Endometrium (tissue), 2 donors: Measurements from ENCODE around the gene TBXA2R.
"Not testable (repeated sequence)": the region's sequence is repeated elsewhere in the genome, so short reads cannot be mapped to it uniquely, and the experiment has no call there.

Experiments used
- FAIRE-seq: peaks from 2 replicates; lab custom pipeline; 2012; peaks lifted over from hg19 to GRCh38; lab: Jason Lieb, UNC
- donor health status: control.
- donor health status: control.

Gene TBXA2R

DNA sequence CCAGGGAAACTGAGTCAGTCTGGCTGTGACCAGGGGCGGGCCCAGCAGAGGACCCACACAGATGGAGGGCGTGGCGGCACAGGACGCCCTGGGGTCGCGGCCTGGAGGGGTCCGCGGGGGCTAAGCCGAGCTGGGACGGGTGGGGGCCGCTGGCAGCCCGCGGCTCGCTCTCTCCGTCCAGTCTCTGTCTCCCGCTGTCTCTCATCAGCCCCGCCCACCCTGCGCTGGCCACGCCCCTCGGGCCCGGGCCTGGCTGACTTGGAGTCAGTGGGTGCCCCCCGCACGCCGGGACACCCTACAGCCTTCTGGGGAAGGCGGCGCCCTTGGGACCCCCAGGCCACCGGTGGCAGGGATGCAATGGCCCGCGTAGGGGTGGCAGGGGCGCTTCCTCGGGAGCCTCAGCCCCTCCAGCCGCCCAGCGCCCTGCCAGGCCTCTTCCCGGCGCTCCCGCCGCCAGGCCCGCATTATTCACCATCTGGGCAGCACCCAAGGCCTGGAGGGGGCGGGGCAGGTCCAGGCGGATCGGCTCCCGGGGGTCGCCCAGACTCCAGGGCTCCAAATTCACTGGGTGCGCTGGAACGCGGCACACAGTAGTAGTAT is at the start of gene TBXA2R:
TBXA2R (minus strand) TSS at position 186 of the 600 bp plus-strand sequence. CDS start 6,241 bp downstream, outside the sequence.
- FAIRE-seq, result no peak

DNA sequence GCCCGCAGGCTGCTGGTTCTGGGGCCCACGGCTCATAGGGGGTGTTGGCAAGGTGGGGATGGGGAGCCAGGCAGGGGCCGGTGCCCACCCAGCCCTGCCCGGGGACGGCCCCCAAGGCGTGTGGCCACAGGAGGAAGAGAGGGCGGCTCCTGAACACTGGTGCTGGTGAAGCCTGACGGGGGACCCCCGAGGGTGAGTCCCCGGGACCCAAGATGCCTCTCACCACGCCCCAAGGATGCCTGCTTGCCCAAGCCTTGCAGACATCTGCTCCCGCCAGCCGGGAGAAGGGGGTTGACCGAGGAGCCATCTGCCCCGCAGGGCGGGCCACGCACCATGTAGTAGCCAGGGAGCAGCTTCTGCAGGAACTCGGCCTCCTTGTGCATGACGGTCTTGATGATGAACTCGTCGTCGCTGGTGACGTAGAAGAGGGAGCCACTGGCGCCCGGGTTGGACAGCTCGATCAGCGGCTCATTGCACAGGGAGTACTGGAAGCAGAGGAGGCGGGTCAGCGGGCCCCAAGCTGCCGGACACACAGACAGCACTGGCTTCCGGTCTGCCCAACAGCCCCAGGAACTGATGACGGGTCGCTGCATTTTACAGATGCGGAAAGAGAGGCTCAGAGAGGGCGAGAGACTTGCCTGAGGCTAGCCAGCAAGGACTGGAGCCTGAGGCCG is 49.5 kb upstream of the TBXA2R start:
- no peak for FAIRE-seq

DNA sequence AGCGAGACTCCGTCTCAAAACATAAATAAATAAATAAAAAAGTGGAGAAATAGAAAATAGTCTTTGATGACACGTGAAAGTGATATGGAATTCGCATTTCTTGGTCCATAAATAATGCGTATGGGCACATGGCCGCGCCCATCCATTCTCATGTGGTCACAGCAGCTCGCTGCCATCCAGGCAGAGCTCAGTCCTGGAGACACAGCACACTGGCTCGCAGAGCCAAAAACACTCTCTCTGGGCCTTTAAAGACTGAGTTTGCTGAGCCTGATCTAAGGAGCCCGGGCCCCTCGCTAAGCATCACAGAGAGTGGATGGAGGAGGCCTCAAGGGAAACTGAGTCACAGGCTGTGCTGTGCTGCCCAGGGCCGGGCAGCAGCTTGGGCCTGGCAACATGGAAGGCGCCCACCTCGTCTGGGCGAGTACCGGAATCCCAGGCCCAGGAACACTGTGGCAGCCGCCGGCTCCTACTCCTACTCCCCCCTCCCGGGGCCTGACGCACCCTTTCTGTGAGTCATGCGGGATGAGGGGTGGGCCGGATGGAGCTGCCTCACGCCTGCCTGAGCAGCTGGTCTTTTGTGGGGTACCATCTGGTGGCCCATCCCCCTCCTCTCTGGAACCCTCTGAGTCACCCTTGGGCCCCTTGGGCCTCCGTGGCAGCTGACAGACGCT is 48.9 kb upstream of the TBXA2R start:
- FAIRE-seq, result no peak

DNA sequence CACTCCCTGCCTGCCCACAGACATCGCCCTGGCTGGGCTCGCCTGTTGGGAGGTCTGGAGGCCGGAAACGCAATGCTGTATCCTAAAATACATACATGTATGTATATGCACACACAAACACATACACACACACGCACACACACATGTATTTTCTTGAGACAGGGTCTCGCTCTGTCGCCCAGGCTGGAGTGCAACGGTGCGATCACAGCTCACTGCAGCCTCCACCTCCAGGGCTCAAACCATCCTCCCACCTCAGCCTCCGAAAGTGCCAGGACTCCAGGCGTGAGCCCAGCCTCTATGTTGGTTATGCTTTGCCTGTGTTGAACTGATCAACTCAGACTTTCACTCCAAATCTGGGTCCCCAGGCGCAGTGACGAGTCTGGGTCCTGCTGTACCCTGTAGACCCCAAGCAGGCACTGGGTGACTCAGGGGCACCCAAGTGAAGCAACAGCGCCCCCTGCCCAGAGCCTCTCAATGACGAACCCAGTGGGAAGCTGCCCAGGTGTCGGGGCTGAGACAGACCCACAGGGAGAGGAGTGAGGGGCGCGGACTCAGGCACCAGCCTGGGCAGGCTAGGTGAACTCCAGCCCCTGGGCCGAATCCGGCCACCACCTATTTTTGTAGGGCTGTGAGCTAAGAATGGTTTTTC is 47.3 kb upstream of the TBXA2R start:
- FAIRE-seq, result no peak

DNA sequence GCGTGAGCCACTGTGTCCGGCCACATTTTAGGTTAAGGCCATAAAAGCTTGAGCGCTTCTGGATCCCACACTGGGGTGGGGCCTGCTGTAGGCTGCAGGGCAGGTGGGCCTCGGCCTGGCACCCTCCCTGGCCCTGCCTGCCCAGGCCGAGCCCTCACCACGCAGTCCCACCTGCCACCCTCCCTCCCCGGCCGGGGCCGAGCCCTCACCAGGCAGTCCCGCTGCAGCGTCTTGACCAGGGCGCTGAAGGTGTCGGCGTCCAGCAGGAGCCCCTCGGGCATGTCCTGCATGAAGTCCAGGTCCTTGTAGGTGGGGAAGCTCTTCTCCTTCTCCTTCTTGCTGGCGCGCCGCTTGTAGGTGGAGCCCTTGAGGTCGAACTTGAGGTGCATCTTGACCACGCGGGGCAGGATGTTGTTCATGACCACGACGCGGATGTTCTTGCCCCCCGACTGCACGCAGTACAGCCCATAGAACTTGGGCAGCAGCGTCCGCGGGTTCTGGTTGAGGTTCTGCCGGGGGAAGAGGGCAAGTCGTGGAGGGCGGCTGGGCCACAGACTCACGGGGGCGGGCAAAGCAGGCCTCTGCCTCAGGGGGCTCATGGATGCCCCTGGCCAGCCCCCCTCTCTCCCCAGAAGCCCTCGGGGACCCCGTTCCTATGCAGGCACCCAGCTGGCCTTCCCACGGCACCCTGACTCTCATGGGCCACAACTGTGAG is 46.6 kb upstream of the TBXA2R start:
- FAIRE-seq, result no peak

DNA sequence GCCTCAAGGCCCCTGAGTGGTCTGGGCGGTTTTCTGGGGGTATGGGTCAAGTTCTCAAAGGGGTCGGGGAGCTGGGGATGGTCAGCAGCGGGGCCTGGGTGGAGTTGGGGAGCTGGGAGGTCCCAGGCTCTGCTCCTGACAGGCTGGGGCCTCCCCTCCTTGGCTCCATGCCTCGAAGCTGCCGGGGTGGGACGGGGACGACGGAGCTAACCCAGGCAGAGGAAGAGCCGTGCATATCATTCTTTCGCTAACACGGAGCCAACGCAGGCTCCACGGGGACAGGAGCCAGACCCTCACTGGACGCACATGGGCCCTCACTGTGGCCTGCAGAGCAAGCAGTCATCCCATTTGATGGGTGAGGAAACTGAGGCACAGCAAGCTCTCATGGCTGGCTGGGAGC is 45.7 kb upstream of the TBXA2R start:
- FAIRE-seq, result no peak

DNA sequence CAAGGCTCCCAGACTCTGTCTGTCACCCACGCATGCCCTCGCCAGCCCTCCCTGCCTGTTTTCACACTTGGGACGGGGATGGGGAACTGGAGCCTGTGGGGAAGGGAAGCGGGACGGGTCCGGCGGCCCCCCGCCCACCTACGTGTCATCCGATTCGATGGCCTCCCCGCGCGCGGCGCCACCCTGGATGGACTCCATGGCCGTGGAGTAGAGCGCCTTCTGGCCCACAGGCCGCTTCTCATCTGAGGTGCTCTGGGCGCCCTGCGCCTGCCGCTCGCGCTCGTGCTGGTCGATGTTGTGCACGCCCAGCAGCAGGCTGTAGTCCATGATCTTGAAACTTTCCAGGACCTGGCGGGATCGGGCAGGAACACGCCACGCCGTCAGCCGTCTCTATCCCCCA is 45.0 kb upstream of the TBXA2R start:
- no peak for FAIRE-seq

DNA sequence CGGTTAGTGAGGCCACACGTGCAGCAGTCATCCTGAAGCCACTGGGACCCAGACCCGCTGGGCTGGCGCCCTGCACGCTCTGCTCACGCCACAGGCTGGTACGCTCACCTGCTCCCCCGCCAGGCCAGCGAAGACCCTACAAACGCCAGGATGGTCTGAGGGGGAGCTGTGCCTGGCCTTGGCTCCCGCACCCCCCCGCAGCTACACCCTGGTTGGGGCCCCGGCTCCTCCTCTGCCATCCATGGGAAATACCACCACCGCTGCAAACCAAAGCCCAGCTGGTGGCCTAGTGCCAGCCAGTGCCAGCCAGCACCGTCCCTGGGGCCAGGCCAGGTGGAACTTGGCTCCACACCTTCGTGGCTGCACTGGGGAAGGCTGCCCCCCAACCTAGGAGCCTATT is 43.2 kb upstream of the TBXA2R start:
- FAIRE-seq, result no peak

DNA sequence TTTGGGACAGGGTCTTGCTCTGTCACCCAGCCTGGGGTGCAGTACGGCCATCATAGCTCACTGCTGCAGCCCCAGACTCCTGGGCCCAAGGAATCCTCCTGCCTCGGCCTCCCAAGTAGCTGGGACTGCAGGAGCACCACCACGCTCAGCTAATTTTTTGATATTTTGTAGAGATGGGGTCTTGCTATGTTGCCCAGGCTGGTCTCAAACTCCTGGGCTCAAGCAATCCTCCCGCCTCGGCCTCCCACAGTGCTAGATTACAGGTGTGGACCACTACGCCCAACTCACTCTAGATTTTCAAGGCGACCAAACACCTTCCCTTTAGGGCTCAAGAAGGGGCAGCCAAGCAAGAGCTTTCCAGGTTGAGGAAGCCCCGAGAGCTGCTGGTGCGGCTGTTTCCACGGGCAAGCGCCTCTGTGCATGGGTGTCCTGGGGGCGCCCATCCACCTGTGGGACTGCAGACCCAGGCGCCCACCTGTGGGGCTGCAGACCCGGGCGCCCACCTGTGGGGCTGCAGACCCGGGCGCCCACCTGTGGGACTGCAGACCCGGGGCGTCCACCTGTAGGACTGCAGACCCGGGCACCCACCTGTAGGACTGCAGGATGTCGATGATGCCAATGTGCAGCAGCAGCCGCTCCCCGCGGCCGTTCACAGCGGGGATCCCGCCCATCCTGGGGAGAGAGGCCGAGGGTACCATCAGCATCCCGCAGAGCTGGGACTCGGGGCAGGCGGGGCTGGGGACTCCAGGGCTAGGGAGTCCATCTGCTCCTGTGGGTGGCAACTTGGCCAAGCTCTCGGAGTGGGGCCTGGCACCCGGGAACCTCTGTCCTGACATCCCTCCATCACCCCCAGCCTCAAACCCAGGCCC is 41.6 kb upstream of the TBXA2R start:
- FAIRE-seq, result no peak

DNA sequence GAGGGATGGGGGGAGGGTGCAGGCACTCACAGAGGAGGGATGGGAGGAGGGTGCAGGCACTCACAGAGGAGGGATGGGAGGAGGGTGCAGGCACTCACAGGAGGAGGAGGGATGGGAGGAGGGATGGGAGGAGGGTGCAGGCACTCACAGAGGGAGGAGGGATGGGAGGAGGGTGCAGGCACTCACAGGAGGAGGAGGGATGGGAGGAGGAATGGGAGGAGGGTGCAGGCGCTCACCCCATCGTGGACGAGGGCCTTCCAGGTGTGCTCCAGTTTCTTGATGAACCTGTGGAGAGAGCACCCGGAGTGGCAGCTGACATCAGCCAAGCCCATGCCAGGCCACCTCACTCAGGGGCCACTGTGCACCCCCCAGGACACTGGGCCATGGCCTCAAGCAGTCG is 40.4 kb upstream of the TBXA2R start:
- FAIRE-seq, result not testable (repeated sequence)

DNA sequence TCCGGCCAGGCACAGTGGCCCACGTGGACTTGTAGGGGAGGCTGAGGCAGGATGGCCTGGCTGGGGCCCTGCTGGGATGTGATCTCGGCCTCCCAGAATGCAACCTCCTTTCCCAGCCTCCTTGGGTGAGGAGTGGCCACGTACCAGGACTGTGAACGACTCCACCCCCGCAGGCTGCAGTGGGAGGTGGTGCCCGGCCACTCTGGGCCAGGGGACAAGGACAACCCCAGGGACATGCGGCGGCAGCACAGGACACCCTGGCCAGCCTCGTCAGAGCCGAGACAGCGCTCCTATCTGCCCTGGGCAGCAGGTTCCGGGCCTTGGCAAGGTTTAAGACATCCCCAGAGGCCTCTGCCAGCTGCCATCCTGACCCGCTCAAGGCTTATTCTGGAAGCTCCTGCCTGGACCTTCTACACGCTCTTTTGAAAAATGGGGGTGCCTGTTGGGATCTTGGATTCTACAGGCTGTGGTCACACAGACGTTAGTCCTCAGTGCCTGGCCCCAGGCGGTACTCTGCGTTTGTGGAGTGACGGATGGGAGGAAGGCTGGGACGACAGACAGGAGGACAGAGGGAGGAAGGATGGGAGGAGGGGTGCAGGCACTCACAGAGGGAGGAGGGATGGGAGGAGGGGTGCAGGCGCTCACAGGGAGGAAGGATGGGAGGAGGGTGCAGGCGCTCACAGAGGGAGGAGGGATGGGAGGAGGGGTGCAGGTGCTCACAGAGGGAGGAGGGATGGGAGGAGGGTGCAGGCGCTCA is 39.8 kb upstream of the TBXA2R start:
- no peak for FAIRE-seq

DNA sequence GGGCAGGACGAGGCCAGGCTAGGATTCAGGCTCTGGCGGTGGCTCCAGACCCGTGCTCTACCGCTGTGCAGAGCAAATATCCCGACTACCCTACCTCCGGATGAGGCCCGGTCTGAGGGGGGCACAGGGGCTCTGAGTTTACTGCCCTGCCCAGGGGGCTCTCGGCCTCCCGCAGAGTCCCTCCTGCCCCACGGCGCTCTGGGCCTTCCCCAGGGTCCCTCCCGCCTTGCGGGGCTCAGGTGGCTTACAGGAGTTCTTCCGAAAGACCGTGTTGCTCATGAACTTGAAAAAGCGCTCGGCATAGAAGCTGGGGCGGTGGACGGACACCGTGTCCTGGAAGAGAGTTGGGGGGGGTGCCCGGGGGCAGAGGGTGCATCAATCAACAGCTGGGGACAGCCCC is 39.1 kb upstream of the TBXA2R start:
- no peak for FAIRE-seq

DNA sequence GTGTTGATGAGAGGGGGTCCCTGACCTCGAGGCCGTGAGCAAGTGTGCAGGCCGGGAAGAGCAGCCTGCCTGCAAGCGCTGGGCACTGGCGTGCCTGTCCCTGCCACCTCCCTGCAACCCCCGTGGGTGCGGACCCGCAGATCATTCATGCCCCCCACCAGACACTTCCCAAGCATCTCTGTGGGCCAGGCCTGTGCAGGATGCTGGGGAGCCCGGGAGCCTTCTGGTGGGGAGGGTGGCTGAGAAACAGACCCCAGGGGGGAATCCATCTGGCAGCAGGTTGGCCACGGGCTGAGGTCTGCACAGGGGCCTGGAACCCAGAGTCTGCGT is 38.4 kb upstream of the TBXA2R start:
- no peak for FAIRE-seq

DNA sequence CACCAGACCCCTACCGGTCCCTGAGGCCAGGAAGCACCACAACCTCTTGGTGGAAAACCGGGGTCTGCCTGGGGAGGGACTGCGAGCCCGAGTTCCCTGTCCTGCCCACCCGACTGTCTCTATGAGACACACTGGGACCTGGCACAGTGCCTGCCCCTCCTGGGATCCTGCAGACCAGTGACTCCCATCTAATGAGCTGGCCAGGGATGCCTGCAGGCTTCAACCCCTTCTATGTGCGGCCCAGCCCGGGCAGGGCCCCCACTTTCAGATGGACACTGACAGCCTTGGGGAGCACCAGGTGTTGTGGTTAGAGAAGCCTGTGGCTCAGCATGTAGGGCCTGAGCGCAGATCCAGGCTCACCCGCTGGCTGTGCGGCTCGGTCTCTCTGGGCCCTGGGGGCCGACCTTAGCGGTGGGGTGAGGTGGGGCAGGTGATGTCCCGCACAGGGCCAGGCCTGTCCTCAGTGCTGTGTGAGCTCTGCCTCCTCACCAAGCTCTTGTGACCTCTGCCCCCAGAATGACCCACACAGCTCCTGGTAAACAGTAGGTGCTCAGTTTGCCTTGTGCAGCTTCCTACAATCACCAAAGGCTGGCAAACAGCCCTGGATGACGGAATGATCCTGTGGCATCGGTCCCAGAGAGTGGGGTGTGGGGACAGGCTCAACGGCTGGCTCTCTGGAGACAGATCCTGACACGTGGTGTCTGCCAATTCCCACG is 37.8 kb upstream of the TBXA2R start:
- no peak for FAIRE-seq

DNA sequence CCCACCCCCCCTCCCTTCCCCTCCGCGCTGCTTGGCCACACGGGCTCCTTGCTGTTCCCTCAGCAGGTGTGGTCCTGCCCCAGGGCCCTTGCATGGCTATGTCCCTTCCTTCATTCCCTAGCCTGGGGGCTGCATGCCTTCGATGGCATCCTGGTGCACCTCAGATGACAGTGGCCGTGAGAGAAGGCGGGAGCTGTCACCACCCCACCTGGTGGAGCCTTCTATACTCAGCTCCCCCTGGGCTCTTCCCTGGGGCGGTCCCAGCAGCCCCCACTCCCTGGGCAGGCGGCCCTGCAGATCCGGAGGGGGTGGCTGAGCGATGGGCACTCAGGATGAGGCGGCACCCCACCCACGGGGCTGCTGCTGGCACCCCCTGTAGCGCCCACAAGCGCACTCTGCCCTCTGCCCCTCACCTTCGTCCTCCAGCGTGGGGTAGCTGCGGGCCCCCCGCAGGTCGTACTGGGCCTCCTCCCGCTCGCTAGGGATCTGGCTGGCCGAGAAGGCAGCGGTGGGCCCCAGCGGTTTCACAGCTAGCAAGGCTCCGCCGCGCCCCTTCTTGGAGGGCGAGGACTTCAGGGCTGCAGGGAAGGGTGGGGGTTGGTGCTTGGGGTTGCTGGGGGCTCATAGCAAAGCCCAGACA is 37.1 kb upstream of the TBXA2R start:
- FAIRE-seq, result no peak

DNA sequence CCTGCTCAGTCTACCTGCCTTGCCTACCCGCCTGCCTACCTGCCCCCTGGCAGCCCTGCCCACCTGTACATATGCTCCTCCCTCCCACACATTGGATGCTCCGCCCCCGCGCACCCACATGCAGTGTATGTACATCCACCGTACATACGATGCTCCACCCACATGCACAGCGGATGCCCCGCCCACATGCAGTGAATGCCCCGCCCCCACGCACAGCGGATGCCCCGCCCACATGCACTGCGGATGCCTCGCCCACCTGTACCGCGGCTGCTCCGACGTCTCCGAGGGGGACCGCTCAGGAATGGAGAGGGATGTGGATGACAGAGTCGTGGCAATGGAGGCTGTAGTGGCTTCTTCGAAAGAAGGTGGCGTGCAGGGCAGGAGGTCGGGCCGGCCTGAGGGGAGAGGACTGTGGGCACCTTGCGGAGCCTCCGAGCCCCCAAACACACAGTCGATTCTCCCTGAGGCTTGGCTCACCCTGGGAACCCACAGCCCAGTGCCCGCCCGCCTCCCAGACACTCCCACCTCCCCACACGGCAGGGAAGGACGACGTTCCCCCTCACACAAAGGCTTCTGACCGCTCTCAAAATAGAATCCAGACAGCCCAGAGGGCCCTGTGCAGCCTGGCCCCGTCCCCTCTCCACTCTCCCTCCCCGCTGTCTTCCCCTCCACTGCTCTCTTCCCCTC is 36.5 kb upstream of the TBXA2R start:
- no peak for FAIRE-seq

DNA sequence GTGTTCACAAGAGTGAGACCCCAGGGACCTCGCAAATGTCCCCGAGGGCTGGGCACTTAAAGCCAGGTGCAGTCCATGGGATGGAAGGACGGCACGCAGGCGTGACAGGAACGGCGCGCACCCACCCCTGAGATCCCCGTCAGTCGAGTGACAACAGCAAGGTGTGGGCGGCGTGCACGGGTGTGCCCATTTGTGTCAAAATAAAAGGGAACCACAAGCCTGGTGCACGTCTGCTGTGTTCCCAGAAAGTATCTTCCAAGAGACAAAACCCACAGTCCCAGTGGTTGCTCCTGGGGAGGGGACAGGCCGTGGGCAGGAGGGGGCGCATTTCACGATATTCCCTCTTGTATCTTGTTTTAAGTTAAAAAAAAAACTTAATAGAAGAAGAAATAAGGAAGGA is 35.6 kb upstream of the TBXA2R start:
- FAIRE-seq, result no peak

DNA sequence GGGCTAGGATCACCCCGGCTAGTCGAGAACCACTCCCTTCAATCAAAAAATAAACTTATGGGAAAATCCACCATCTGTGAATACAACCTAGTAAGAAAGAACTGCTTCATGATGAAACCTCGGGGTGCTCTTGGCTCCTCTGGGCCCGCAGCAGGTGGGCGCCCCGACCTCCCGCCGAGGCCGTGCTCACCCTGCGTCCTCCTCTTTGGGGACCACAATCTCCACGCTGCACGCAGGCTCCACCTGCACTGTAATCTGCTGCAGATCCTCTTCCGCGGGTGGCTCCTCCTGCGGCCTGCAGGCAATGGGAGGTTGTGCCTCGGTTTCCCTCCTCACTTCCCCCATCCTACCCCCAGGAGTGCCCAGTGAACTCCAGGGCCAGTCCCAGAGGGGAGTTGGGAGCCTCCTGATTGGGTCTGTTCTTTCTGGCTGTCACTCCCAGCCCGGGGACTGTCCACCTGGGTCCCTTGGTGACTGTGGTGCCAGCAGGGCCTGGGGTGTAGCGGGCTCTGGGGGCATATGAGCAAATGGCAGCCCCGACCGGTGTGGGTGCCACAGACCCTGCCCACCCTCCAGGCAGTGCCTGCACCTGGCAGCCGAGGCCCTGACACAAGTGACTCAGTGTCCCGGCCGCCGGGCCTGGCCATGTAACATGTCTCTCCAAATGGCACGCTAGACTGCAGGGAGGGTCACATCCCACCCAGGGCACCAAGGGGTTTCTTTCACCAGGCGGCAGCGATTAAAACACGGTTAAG is 35.0 kb upstream of the TBXA2R start:
- no peak for FAIRE-seq
